Tibial nerve (tissue), 4 donors: ENCODE measurements around the gene DENND10. TPM values are rescaled to one million over a fixed set of nuclear protein-coding genes. Genes with fewer than 3 reads are reported as not detected.
"Not testable (repeated sequence)": the region's sequence is repeated elsewhere in the genome, so short reads cannot be mapped to it uniquely, and the experiment has no call there.

Experiments
- DNase-seq, 2 donors: peaks; one replicate each; pipeline ENCODE4 v3.0.0-alpha.2; 2019; ENCODE audit warnings: low spot score in 2 of 2
- H3K27ac ChIP-seq, 4 donors: fragments of 200-600 bp; sonication (generic) in 3 of 4; one replicate each; pipeline ENCODE4 v1.5.1; 2017 to 2019; ENCODE audit warnings: mild to moderate bottlenecking in 1 of 4
- H3K27me3 ChIP-seq, 2 donors: fragments of 200-600 bp; sonication (generic) in 1 of 2; one replicate each; pipeline versions ENCODE4 v1.5.1 to v1.6.0; 2017 to 2019
- H3K36me3 ChIP-seq, 3 donors: fragments of 200-600 bp; sonication (generic); one replicate each; pipeline ENCODE4 v1.5.1; 2018 to 2019
- H3K4me1 ChIP-seq, 4 donors: fragments of 200-600 bp; sonication (generic) in 3 of 4; one replicate each; pipeline ENCODE4 v1.5.1; 2017 to 2019
- H3K4me3 ChIP-seq, 4 donors: fragments of 200-600 bp; sonication (generic) in 3 of 4; one replicate each; pipeline ENCODE4 v1.5.1; 2017 to 2019; ENCODE audit warnings: mild to moderate bottlenecking in 1 of 4, moderate library complexity in 1 of 4
- H3K9me3 ChIP-seq, 4 donors: fragments of 200-600 bp; sonication (generic) in 3 of 4; one replicate each; pipeline ENCODE4 v1.5.1; 2017 to 2019
- EP300 ChIP-seq, 2 donors: sonication (generic); formaldehyde crosslinking; IDR thresholded peaks; one replicate each; pipeline ENCODE4 v1.6.1; 2017; ENCODE audit warnings: antibody characterized with exemption in 2 of 2, mild to moderate bottlenecking in 1 of 2
- POLR2A ChIP-seq, 2 donors: fragments of 450-650 bp; IDR thresholded peaks; one replicate each; pipeline ENCODE4 v1.6.1; 2017; ENCODE audit warnings: antibody characterized with exemption in 2 of 2, mild to moderate bottlenecking in 2 of 2, moderate library complexity in 2 of 2
- WGBS, 2 donors: methylation state at CpG; one replicate each; pipeline ENCODE4 v1.1.5; 2018; 5-methylcytosine and 5-hydroxymethylcytosine counted together
- total RNA-seq, 4 donors: library from RNA; depleted of rRNA; stranded (reverse); fragments of >200 nt; gene quantifications; one replicate each; pipeline ENCODE4 v1.1.0, GENCODE V29; 2016
- TF ChIP-seq, protein P1 (sequence below), 5 experiments: fragments of 200-600 bp in 3 of 5; fragments of 450-650 bp in 2 of 5; sonication (generic) in 3 of 5; IDR thresholded peaks; one replicate each; pipeline ENCODE4 v1.5.1; 2016 to 2019; ENCODE audit warnings: antibody characterized with exemption in 5 of 5, mild to moderate bottlenecking in 3 of 5, moderate library complexity in 2 of 5

DENND10 gene
- total RNA-seq, 4 donors from 2014 or later, result 23.3 to 51.0 (median 43.4) TPM

DNA sequence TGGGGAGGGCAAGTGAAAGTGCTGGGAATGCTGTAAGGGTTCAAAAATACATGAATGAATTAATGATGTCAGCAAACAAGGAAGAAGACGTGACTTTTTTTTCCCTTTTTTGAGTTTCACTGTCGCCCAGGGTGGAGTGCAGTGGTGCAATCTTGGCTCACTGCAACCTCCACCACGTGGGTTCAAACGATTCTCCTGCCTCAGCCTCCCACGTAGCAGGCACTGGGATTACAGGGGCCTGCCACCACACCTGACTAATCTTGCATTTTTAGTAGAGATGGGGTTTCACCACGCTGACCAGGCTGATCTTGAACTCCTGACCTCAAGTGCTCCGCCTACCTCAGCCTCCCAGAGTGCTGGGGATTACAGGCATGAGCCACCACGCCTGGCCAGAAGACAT, 30.0 kb downstream of the DENND10 start:
- no peak overlapping the region for H3K27ac ChIP-seq
- H3K9me3 ChIP-seq, result no peaks in the 10 kb centered on the region
- 85 to 87% methylated on average over 8 of the region's 8 CpGs for WGBS, 2 donors
- TF ChIP-seq EP300 (IDR thresholded peaks at IDR 0.05) (no peak), POLR2A (IDR thresholded peaks at IDR 0.05) (no peak)
- TF ChIP-seq, protein P1, sequence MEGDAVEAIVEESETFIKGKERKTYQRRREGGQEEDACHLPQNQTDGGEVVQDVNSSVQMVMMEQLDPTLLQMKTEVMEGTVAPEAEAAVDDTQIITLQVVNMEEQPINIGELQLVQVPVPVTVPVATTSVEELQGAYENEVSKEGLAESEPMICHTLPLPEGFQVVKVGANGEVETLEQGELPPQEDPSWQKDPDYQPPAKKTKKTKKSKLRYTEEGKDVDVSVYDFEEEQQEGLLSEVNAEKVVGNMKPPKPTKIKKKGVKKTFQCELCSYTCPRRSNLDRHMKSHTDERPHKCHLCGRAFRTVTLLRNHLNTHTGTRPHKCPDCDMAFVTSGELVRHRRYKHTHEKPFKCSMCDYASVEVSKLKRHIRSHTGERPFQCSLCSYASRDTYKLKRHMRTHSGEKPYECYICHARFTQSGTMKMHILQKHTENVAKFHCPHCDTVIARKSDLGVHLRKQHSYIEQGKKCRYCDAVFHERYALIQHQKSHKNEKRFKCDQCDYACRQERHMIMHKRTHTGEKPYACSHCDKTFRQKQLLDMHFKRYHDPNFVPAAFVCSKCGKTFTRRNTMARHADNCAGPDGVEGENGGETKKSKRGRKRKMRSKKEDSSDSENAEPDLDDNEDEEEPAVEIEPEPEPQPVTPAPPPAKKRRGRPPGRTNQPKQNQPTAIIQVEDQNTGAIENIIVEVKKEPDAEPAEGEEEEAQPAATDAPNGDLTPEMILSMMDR (IDR thresholded peaks at IDR 0.05), result no peak
- no peak overlapping the region for H3K4me3 ChIP-seq
- peaks cover 0 to 26% (median 6%) of the 10 kb centered on the region in 4 donors for H3K4me1 ChIP-seq
- peaks cover 0 to 48% (median 4%) of the 10 kb centered on the region in 3 donors for H3K36me3 ChIP-seq
- no peaks in the 10 kb centered on the region for H3K27me3 ChIP-seq
- no peak for DNase-seq

DNA sequence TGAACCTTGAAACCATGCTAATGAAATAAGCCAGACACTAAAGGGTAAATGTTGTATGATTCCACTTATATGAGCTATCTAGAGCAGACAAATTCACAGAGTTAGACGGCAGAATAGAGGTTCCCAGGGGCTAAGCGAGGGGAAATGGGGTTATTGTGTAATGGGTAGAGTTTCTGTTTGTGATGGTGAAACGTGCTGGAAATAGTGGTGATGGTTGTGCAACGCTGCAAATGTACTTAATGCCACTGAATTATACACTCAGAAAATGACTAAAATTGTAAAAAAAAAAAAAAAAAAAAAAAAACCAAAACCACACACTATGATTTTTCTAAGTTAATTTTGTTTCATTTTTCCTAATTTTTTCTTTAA, 31.6 kb downstream of the DENND10 start:
- TF ChIP-seq EP300 (IDR thresholded peaks at IDR 0.05) (peak in 1 of 2 donors; percentile 72), POLR2A (IDR thresholded peaks at IDR 0.05) (no peak)
- H3K27me3 ChIP-seq, result no peaks in the 10 kb centered on the region
- H3K9me3 ChIP-seq, result no peaks in the 10 kb centered on the region
- peaks cover 0 to 26% (median 6%) of the 10 kb centered on the region in 4 donors for H3K4me1 ChIP-seq
- 42% methylated on average over 4 of the region's 4 CpGs for WGBS, 2 donors
- H3K36me3 ChIP-seq, result peaks cover 0 to 48% (median 4%) of the 10 kb centered on the region in 3 donors
- peak in 1 of 2 donors; percentile 57 for DNase-seq
- no peak overlapping the region for H3K4me3 ChIP-seq
- H3K27ac ChIP-seq, result peak overlapping the region in 3 of 4 donors; percentile 40 to 62 (median 54)

DNA sequence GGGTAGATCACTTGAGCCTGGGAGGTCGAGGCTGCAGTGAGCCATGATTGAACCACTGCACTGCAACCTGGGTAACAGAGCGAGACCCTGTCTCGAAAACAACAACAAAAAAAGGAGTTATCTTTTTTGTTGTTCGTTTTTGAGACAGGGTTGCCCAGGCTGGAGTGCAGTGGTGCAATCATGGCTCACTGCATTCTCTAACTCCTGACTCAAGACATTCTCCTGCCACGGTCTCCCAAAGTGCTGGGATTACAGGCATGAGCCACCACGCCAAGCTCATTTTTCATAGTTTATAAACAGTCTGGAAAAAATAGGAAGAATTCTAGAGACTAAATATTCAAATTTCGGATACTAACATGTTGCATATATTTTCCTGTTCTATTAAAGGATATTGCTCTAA, 32.2 kb downstream of the DENND10 start:
- Histone ChIP-seq H3K4me3 (no peak overlapping the region), H3K9me3 (no peaks in the 10 kb centered on the region), H3K27ac (peak overlapping the region in 3 of 4 donors; percentile 40 to 60 (median 54)), H3K27me3 (no peaks in the 10 kb centered on the region), H3K4me1 (peaks cover 0 to 24% (median 6%) of the 10 kb centered on the region in 4 donors), H3K36me3 (peaks cover 0 to 48% (median 4%) of the 10 kb centered on the region in 3 donors)
- no peak for TF ChIP-seq EP300 (IDR thresholded peaks at IDR 0.05)
- TF ChIP-seq, protein P1 (IDR thresholded peaks at IDR 0.05), result no peak
- TF ChIP-seq POLR2A (IDR thresholded peaks at IDR 0.05), result no peak
- WGBS, 2 donors, result 70 to 71% methylated on average over 7 of the region's 7 CpGs
- no peak for DNase-seq

DNA sequence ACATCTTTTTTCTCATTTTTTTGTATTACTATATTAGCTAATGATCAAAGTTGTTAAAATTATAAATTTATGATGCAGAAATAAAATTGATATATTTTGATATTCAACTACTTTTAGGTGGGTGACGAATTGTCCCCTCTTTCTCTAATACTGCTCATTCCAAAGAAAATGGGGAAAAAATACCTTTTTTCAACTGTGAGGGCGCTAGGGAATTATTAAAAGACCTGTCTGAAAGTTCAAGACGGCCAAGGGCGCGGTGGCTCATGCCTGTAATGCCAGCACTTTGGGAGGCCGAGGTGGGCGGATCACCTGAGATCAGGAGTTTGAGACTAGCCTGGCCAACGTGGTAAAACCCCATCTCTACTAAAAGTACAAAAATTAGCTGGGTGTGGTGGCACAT, 34.0 kb downstream of the DENND10 start:
- WGBS, 2 donors, result 77 to 83% methylated on average over 8 of the region's 8 CpGs
- not testable (repeated sequence) for DNase-seq, H3K27ac ChIP-seq, H3K4me3 ChIP-seq, H3K9me3 ChIP-seq, H3K27me3 ChIP-seq
- H3K36me3 ChIP-seq, result peaks cover 0 to 43% (median 4%) of the 10 kb centered on the region in 3 donors
- peaks cover 0 to 12% (median 6%) of the 10 kb centered on the region in 4 donors for H3K4me1 ChIP-seq

DNA sequence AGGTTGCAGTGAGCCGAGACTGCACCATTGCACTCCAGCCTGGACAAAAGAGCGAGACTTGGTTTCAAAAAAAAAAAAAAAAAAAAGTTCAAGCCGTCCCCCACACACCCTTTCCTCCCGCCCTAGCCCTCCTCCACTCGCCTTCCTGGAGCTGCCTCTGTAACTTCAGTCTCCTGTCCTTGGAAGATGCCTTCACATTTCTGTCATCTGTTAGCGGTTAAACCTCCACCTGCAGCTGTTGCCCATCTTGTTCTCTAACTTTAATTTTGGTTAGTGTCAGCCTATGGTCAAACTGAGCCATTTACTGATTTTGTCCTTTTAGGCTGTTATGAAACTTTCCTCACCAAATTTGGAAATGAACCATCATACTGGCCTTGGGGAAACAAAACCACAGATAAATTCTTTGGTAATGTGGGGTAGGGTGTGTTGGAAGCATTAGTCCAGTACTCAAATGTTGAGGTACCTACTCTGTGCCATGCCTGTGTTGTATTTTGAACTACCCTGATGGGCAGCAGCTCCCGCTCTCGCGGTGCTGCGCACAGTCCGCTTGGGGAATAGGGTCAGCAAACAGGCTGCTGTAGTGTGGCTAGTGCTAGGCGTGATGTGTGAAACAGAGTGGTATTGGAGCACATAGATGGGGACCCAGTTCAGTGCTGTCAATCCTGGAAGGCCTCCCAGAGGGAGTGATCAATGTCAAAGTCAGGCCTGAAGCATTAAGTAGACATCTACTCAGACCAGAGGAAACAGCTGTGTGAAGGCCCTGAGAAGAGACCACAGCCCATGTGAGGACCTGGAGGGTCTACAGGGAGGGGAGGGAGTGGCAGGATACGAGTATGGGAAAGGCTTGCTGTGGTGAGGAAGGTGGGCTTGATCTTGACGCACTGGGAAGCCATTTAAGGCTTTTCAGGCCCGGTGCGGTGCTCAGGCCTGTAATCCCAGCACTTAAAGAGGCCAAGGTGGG, 34.7 kb downstream of the DENND10 start:
- H3K4me3 ChIP-seq, result no peak overlapping the region
- DNase-seq, result no peak
- peaks cover 0 to 43% (median 0%) of the 10 kb centered on the region in 3 donors for H3K36me3 ChIP-seq
- peaks cover 0 to 12% (median 6%) of the 10 kb centered on the region in 4 donors for H3K4me1 ChIP-seq
- H3K27ac ChIP-seq, result no peak overlapping the region
- H3K27me3 ChIP-seq, result no peaks in the 10 kb centered on the region
- WGBS, 2 donors, result 92 to 98% methylated on average over 16 of the region's 16 CpGs
- no peaks in the 10 kb centered on the region for H3K9me3 ChIP-seq
- TF ChIP-seq, protein P1 (IDR thresholded peaks at IDR 0.05), result no peak
- TF ChIP-seq EP300 (IDR thresholded peaks at IDR 0.05) (no peak), POLR2A (IDR thresholded peaks at IDR 0.05) (no peak)

DNA sequence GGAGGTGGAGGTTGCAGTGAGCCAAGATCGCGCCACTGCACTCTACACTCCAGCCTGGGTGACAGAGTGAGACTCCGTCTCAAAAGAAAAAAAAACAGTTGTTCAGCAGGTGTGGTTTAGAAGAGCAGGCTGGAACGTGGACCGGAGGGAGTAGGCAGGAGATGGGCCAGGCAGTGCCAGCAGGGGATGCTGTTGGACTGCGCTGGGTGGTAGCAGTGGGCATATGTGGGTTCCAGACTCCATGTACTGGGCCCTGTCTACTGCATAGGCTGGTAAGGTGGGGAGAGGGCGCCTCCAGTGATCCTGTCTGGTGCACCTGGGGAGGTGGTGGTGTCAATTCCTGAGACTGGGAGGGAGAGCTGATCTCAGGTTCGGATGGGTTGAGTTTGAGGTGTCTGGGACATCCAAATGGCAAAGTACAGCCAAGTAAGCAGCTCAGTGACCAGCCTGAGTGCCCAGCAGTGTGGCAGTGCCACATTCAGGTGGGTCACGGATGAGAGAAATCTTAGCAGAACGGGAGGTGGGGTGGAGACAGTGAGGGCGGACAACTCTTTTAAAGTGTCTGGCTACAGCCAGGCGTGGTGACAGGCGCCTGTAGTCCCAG, 35.7 kb downstream of the DENND10 start:
- H3K4me3 ChIP-seq, result no peak overlapping the region
- H3K27ac ChIP-seq, result no peak overlapping the region
- H3K27me3 ChIP-seq, result no peaks in the 10 kb centered on the region
- H3K9me3 ChIP-seq, result no peaks in the 10 kb centered on the region
- peaks cover 0 to 36% (median 0%) of the 10 kb centered on the region in 3 donors for H3K36me3 ChIP-seq
- peak in 1 of 2 donors; percentile 20 for DNase-seq
- WGBS, 2 donors, result 83% methylated on average over 13 of the region's 13 CpGs
- H3K4me1 ChIP-seq, result peaks cover 0 to 12% (median 6%) of the 10 kb centered on the region in 4 donors
- no peak for TF ChIP-seq POLR2A (IDR thresholded peaks at IDR 0.05)
- TF ChIP-seq, protein P1 (IDR thresholded peaks at IDR 0.05), result peak; percentile 28 to 54 (median 34)
- TF ChIP-seq EP300 (IDR thresholded peaks at IDR 0.05), result no peak
